ENCODE data around the gene UMAD1. TPM values are rescaled to one million over a fixed set of nuclear protein-coding genes. Genes with fewer than 3 reads are reported as not detected.

The UMAD1 gene
- total RNA-seq, 1 donor from 2014 or later = 11.3 TPM

GRCh38 chr7:7902845-7903244 is 262.3 kb downstream of the UMAD1 start:
- Histone ChIP-seq H3K36me3 (ENCODE audit: control insufficient read depth, insufficient read depth, low read length) (no peaks in the 10 kb centered on the region), H3K4me3 (ENCODE audit: low read depth, low read length) (no peak overlapping the region), H3K27me3 (ENCODE audit: control insufficient read depth, insufficient read depth, low read length) (no peaks in the 10 kb centered on the region)
- FAIRE-seq = no peak
- no peak for TF ChIP-seq CTCF (IDR thresholded peaks at IDR 0.05; ENCODE audit: insufficient read depth, low read length, severe bottlenecking)
- no peak for DNase-seq (ENCODE audit: low read depth)

DNA sequence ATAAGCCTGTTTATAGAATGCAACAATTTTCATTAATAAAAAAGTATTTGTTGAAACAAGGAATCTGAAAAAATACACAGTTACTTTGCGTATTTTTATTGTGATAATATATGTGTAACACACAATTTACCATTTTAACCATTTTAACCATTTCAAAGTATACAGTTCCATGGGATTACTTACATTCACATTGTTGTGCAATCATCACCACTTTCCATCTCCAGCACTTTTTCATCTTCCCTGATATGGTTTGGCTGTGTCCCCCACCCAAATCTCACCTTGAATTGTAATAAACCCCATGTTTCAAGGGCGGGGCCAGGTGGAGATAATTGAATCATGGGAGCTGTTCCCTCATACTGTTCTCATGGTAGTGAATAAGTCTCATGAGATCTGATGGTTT is 266.8 kb downstream of the UMAD1 start:
- Histone ChIP-seq H3K27me3 (ENCODE audit: control insufficient read depth, insufficient read depth, low read length) (no peaks in the 10 kb centered on the region), H3K4me3 (ENCODE audit: low read depth, low read length) (no peak overlapping the region), H3K36me3 (ENCODE audit: control insufficient read depth, insufficient read depth, low read length) (no peaks in the 10 kb centered on the region)
- no peak for TF ChIP-seq CTCF (IDR thresholded peaks at IDR 0.05; ENCODE audit: insufficient read depth, low read length, severe bottlenecking)
- FAIRE-seq (no peak), DNase-seq (ENCODE audit: low read depth) (no peak)

- TF ChIP-seq CTCF (IDR thresholded peaks at IDR 0.05; ENCODE audit: insufficient read depth, low read length, severe bottlenecking) = no peak
- no peaks in the 10 kb centered on the region for H3K36me3 ChIP-seq (ENCODE audit: control insufficient read depth, insufficient read depth, low read length)
- FAIRE-seq (no peak), DNase-seq (ENCODE audit: low read depth) (no peak)
- no peaks in the 10 kb centered on the region for H3K27me3 ChIP-seq (ENCODE audit: control insufficient read depth, insufficient read depth, low read length)
- no peak overlapping the region for H3K4me3 ChIP-seq (ENCODE audit: low read depth, low read length)
Observed at GRCh38 chr7:7908622-7909145, 268.1 kb downstream of the UMAD1 start.

DNA sequence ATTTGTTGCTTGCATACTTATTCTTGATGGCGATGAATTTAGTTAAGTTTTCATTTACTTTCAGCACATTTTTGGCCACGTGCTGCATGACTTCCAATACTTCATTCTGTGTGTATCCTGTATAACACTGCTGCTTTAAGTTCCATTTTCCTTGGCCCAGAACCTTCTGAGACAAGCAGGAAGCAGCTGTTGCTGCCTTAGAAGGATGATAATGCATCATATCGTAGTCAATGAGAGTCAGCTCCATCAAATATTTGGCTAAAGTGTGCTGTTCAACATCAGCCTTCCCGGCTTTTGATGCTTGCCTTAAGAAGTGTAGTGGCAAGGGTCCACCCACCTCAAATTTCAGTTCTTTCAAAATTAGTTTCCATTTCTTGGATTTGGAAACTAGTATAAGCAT is 268.8 kb downstream of the UMAD1 start:
- Histone ChIP-seq H3K4me3 (ENCODE audit: low read depth, low read length) (no peak overlapping the region), H3K36me3 (ENCODE audit: control insufficient read depth, insufficient read depth, low read length) (no peaks in the 10 kb centered on the region), H3K27me3 (ENCODE audit: control insufficient read depth, insufficient read depth, low read length) (no peaks in the 10 kb centered on the region)
- FAIRE-seq (no peak), DNase-seq (ENCODE audit: low read depth) (no peak)
- TF ChIP-seq CTCF (IDR thresholded peaks at IDR 0.05; ENCODE audit: insufficient read depth, low read length, severe bottlenecking) = no peak

DNA sequence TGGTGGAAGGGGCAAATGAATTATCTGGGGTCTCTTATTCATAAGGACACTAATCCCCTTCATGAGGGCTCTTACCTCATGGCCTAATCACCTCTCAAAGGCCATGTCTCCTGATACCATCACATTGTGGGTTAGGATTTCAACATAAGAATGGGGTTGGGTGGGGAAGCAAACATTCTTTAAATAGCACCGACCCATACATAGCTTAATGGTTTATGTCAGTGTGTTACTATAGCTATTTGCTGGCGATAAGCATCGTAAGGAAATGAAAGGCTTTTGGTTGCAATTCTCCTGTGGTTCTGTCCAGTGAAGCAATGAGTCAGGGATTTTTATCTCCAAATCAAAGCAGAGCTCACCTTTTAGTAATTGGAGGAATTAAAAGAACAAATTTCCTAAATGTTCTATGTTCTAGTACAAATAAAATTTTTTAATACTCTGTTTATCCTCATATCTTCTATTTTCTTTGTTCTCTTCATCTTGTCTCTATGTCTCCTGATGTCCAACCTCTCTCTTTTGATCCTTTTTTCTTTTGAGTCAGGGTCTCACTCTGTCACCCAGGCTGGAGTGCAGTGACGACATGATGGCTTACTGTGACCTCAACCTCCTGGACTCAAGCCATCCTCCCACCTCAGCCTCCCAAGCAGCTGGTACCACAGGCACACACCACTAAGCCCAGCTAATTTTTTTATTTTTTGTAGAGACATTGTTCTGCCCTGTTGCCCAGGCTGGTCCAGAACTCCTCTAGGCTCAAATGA is 271.0 kb downstream of the UMAD1 start:
- Histone ChIP-seq H3K27me3 (ENCODE audit: control insufficient read depth, insufficient read depth, low read length) (no peaks in the 10 kb centered on the region), H3K36me3 (ENCODE audit: control insufficient read depth, insufficient read depth, low read length) (no peaks in the 10 kb centered on the region), H3K4me3 (ENCODE audit: low read depth, low read length) (no peak overlapping the region)
- no peak for FAIRE-seq
- peak; percentile 60 for DNase-seq (ENCODE audit: low read depth)
- no peak for TF ChIP-seq CTCF (IDR thresholded peaks at IDR 0.05; ENCODE audit: insufficient read depth, low read length, severe bottlenecking)

GRCh38 chr7:7912937-7913336 is 272.4 kb downstream of the UMAD1 start:
- no peak overlapping the region for H3K4me3 ChIP-seq (ENCODE audit: low read depth, low read length)

More at GRCh38 chr7:7912937-7913336, 272.4 kb downstream of the UMAD1 start:
- Histone ChIP-seq H3K27me3 (ENCODE audit: control insufficient read depth, insufficient read depth, low read length) (no peaks in the 10 kb centered on the region), H3K36me3 (ENCODE audit: control insufficient read depth, insufficient read depth, low read length) (no peaks in the 10 kb centered on the region)
- DNase-seq (ENCODE audit: low read depth) (no peak), FAIRE-seq (no peak)
- TF ChIP-seq CTCF (IDR thresholded peaks at IDR 0.05; ENCODE audit: insufficient read depth, low read length, severe bottlenecking) = no peak
